Activated T-helper 1 cell treated with Interleukin-2 at 50 U/mL for 16 hours (primary cell): ENCODE measurements around the gene LNP1.
"Not testable (repeated sequence)": the region's sequence is repeated elsewhere in the genome, so short reads cannot be mapped to it uniquely, and the experiment has no call there.

Experiments used
- DNase-seq: peaks from one replicate; pipeline ENCODE4 v3.0.0-alpha.2; 2020; ENCODE audit warnings: low read depth

The LNP1 gene, protein sequence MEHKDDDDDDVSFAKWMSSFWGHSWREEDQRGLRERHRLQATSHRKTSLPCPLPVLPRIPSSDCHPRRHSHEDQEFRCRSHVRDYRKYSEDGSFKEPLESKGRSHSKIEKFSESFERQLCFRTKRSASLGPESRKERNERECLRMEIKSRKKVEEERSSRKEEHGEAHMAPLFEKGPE

DNA sequence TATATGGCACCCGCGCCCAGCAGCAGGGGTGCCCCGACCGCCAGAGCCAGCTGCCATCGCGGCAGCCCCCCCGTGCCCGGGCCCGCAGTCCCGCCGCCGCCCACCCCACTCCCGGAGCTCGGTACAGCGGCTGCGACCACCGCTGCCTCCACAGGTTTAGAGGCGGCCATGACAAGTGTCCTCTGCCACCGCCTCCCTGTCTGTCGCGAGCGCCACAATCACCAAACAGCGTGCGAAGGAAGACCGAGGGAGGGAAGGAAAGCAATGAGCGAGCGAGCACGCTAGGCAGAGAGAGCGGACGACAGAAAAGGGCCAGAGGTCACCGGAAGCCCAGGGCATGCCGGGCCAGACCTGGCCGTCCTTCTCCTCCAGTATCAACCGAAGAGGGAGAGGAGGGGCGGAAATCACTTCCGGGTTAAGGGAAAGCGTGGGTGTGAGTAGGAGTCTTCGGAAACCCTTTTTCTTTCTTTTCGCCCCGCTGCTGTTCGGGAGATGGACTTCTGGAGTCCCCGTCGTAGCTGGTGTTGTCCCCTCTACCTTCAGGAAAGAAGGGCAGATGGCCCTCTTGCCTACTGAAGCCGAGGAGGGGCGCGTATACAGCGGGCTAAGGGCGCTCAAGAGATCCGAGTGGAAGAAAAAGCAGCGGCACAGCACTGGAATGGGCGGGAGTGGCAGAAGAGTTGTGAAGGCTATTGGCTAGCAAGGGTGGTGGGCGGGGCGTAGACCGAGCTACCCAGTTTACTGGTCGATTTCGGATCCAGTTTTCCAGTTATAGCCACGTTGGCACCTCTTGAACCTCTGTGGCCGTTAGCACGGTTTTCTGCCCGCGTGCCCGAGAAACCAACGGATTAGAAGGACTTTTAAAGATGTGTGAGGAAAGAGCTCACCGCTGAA, at the start of gene LNP1, which contains the start of gene TOMM70:
LNP1 (plus strand) TSS at position 760 of the 894 bp plus-strand sequence. CDS start 28,191 bp downstream, outside the sequence.
TOMM70 (minus strand) TSS at position 310 of the 894 bp plus-strand sequence; CDS start at position 170, 140 bp downstream.
- DNase-seq: peak; percentile 84

DNA sequence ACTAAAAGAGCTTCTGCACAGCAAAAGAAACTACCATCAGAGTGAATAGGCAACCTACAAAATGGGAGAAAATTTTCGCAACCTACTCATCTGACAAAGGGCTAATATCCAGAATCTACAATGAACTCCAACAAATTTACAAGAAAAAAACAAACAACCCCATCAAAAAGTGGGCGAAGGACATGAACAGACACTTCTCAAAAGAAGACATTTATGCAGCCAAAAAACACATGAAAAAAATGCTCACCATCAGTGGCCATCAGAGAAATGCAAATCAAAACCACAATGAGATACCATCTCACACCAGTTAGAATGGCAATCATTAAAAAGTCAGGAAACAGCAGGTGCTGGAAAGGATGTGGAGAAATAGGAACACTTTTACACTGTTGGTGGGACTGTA, 49.6 kb upstream of the LNP1 start:
- not testable (repeated sequence) for DNase-seq

DNA sequence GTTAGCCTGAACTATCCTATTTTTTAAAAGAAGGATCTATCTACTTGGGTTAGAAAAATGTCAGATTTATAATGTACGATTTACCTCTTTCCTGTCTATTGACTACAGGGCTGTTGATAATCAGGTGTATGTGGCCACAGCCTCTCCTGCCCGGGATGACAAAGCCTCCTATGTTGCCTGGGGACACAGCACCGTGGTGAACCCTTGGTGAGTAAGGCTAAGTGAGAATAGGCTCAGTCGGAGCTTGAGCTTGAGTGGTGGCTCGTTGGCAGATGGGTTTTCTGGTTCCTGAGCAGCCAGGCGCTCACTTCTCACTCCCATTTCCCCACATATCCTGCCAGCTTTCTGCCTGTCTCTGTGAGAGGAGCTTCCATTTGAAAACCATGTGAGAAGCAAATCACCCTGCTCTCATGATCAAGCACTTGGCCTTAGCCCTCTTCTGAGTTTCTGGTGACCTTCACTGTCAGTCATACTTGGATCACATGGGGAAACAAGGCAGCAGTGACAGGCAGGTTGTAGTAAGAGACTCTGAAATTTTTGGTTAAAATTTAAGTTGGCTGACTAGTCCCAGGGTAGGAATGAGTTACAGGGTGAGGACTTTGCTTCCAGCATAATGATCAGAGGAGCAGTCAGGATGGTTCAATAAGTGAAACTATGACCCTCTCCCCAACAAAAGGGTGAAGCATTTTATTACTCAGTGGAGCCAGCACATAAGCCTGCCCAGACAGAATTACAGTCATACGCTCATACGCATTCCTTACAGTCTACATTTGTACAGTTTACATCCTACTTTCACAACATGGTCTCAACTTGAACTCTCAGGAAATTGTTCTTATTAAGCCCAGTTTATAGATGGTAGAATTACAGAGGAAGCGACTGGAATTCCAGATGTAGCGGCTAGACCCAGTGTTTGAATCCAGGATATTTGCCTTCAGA, 48.8 kb upstream of the LNP1 start:
- DNase-seq: no peak

DNA sequence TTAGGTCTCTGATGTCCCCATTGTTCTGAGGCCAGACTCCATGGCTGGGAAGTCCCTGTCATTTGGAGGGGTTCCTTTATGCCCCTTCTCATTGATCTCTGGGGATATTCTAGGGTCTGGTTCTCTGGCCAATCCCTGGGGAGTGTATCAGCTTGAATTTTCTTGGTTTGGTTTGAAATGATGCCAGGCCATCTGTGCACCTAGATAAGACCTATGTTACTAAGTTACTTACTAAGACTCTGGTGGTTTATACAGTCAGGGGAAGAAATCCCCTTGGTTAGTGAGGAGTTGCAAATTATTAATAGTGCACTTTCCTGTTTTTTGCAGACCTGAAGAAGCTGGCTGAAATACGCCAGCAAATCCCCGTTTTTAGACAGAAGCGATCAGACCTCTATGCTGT, 46.5 kb upstream of the LNP1 start:
- DNase-seq: no peak

DNA sequence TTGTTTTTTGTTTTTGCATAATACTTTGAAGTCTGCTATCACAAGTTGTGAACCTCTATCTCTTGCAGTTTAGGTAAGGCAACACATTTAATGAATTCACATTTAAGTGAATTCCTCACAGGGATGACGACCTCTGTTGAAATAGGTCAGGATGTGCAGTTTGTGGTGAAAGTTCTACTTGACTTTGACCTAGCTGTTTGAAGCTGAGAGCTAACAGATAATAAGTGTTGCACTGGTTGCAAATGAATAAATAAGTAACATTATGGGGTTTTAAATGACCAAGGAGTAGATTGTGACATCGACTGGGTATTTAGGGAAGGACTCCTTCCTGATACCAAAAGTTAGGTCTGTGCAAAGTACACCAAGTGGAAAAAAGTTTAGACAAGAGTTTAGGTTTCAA, 42.9 kb upstream of the LNP1 start:
- no peak for DNase-seq

DNA sequence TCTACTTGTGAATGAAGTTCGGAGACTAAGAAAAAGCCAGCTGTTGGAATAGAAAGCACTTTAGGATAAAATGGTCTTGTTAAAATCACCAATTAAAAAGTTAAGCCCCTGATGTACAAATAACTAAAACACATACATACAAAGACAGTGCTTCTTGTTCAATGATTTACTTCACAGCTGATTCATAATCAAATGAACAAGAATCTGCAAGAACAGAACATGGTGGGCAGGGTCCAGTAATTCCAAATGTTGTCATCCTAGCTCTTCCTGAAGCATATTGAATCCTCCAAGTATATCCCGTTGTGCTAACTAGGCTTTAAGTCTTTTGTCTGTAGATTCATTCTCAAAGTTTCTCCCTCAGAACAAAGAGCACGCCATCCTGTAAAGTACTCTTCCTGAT, 42.3 kb upstream of the LNP1 start:
- DNase-seq: no peak

DNA sequence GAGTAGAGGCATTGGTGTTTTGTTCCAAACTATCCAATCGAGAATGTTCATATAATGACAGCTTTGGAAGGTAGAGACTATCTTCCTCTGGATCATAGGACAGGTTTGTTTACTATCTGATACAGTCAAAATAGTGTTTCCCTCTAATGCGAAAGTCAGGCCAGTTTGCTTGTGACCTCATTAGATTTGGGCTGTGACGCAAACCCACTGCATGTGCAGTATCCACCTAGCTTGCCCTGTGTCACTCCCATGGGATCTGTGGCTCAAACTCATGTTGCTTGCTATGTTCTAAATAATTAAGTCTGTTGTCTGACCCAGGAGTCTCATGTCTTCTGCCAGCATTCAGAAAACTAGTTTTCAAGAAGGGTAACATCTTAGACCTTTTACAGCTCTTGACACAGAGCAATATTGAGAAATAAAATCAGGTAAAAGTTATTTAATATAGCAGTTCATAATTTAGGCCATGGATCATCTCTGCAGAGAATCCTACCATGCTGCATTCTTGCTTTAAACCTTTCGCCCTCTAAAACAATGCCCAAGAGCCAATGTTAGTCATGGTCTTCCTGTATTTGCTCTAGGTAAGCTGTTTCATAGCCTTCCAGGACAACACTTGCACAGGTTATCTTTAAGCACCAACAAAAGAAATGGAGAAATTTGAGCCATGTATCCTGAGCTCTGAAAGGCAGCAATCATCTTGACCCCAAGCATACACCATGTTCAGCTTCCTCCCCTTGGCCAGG, 40.4 kb upstream of the LNP1 start:
- DNase-seq: no peak

DNA sequence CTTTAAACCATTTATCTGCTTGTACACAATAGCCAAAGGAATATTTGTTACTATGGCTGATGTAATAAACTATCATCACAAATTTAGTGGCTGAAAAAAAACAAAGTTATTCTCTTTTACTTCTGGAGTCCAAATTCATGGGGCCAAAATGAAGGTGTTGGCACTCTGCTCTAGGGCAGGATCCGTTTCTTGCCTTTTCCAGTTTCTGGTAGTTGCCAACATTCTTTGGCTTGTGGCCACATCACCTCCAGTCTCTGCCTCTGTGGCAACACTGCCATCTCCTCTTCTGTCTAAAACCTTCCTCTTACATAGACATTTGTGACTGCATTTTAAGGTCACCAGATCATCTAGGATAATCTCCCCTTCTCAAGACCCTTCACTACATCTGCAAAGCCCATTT, 39.4 kb upstream of the LNP1 start:
- DNase-seq: no peak

DNA sequence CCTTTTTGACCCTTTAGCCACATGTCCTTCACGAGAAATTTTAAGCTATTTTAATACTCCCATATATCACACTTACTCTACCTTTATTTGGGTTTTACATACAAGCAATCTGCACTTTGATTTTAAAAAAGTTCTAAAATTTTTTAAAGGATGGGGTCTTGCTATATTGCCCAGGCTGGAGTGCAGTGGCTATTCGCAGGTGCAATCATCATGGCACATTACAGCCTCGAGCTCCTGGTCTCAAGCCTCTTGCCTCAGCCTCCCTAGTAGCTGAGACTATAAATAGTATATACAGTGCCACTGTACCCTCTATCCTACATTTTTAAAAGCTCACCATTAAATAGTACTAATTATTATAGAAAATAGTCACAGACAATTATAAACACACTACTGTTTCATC, 36.9 kb upstream of the LNP1 start:
- DNase-seq: no peak

DNA sequence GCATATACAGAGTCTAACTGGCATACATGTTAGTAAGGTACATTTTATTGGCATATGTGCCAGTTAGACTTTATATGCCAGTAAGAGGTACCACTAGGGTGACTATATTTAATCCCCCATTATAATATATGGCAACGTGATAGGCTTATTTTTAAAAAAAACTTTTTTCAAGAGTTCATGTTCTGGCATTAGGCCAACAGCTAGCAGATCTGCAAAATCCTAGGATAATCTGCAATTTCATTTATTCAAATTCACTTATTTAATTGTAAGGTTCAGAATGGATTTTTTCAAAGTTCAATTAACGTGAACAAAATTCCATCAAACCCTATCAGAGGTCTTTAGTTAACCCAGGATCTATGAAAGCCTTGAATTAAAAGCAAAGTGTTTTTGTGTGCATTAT, 34.9 kb upstream of the LNP1 start:
- DNase-seq: no peak

DNA sequence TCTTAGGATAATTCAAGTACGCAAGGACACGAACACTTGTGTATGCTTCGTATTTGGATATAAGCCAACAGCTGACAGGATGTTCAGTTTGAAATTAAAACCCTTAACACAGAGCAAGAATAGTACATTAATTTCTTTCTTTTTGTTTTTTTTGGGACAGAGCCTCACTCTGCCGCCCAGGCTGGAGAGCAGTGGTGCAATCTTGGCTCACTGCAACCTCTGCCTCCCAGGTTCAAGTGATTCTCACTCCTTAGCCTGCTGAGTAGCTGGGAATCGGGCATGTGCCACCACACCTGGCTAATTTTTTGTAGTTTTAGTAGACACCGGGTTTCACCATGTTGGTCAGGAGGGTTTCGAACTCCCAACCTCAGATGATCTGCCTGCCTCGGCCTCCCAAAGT, 32.9 kb upstream of the LNP1 start:
- no peak for DNase-seq

DNA sequence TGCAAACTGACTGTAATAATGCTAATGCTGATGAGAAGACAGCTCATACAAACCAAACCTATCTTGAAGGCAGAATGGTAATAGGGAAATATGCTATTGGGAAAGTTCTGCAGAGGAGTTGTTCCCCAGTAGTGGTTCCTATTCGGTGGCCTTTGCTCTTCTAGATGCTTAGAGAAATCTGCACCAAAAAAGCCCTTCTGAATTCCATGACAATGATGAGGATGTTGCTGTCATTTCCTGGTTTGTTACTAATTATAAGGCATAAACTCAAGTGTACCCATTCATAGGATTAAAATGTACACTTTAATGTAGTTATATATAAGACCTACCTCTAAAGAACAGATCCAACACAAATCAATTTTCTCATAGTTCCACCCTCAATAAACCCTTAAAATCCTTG, 30.6 kb upstream of the LNP1 start:
- DNase-seq: no peak

DNA sequence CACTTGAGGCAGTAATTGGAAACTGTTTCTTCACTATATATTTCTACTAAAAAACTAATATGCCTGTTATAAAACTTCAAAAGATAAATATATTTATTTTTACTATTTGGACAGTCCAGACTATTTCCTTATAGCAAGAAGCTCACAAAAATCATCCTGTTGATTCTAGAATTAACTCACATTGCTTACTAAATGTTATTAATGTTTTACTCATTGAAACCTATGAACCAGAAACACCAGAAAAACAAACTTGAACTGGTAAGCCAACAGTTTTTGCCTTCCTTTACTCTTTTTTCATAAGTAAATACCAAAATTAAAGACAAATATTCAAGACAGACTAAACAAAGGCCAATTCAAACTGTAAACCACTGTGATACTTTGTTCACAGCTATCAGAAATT, 26.8 kb upstream of the LNP1 start:
- DNase-seq: no peak

DNA sequence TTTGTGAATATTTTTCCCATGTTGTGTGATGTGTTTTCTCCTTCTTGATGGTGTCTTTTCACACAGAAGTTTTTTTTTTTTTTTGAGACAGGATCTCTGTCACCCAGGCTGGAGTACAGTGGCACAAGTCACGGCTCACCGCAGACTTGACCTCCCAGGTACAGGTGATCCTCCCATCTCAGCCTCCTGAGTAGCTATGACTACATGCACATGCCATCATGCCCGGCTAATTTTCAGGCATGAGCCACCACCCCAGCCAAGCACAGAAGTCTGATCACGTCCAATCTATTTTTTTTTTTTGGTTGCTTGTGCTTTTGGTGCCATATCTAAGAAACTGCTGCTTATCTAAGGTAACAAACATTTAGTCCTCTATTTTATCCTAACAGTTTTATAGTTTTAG, 25.0 kb upstream of the LNP1 start:
- no peak for DNase-seq

DNA sequence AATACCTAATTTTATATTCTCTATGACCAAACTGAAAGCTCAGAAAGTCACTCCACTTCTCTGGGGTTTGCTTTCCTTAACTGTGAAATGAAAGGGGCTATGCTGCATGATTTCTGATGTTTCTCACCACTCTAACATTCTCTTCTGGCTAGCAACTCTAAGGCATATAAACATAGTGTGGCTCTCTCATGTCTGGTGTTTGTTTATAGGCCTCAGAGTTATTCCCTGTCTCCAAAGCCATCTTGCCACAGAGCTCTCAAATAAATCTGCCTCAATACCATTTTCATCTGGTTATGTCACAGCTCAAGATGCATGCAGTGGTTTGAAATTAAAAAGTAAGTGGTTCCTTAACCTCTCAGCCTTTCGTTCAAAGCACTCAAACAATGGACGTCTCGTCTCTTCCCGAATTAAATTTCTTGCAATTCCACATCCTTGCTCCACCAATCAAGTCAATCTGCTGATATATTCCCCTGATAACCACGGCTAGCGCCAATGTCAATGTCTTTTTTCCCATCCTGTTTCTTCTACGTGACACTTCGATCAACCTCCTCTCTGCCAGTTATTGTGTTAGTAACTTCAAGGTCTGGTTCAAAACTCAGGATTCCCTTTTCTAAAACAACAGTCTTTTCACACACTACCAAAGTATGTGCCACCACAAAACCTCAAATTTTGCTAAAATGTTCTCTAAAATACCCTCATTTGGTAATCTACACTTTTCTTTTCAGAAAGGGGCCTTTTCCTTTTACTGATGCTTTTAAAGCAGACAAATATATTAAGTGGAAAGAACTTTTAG, 16.4 kb upstream of the LNP1 start:
- no peak for DNase-seq

DNA sequence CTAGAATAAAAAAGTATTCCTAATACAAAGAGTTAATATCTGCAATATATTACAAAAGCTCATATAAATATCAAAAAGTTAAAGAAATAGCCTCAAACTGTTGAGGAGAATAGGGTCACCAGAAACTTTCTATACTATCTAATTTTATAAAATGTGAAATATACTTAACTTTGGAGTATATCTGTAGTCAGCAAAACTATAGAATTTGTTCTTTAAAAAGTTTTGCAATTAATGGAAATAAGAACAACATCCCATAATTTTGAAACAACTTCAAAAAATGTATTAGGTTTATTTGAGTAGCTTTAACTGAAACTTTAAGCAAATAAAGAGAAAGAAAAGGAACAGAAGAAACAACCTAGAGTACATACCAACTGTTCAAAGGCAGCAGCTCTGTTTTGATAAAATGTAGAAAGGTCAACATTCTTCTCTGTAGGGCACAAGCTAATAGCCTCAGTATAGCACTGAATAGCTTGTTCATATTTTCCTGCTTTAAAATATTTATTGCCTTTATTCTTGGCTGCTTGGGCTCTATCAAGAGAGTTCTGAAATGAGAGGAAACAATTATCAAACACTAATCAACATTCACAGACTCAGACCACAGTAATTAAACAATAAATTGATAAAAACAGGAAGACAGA, 14.8 kb upstream of the LNP1 start:
- no peak for DNase-seq

DNA sequence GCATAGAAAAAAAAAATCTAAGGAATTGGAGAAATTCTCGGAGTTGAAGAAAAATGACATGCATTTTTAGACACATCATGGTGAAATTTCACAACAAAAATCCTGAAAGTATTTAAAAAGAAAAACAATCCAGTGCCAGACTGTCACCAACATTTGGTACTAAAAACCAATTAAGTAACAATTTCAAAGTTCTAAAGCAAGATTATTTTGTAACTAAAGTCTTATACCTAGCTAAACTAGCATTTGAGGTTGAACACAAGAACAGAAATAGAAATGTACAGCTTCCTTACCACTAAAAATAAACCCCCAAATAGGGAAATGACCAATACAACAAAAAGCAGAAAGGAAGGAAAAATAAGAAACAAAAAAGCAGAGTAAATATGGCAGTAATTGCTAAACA, 12.3 kb upstream of the LNP1 start:
- DNase-seq: no peak

DNA sequence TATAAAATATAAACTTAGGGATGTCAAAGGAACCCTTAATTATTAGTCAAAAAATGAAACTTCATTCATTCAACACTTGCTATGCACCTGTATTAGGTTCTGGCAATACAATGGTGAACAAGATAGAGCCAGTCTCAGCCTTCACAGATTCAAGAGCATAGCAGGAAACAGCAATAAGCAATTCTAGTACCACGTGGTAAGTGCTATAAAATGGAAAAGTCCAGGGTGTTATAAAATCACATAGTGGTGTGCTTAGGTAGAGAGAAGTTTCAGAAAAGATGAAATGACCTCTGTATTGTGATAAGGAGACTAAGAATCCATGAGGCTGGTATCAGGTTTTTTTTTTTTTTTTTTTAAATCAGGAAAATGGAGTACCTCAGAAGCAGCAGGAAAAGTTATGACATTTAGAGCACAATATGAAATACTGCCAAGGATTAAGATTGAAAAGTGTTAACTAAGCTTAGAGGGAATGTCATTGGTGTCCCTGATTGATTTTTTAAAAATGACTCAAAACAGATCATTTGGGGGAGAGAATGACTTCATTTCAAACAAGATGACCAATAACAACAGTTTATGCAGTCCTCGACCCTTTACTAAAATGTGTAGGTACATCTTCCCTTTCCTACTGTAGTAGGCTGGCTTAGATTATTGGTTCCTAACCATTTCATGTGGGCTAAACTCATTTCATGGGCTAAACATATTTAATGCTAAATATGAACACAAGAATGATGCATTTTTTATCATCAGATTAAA, 5.5 kb upstream of the LNP1 start:
- no peak for DNase-seq

DNA sequence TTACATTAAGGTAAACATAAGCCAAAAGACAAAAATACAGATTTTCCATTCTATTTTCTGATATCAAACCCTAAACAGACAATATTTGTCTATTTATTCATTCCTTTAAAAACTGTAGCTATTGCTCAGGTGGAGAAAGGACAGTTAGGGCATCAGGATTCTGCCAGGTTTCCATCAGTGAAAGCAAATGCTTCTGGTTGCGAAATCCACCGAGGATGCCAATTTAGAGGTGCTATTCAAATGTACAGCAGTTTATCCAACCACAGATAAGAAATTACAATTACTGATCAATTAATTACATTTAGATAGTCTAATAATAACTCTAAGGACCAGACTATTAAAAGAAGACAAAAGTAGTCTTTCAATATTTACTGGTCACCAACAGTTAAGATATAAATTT, 4.4 kb upstream of the LNP1 start:
- no peak for DNase-seq
